UCSD-AML1 (cell line): ENCODE data around the gene OPCML.

ENCODE experiments used
- DNase-seq: peaks from one replicate; lab custom pipeline; 2025; ENCODE audit not compliant: unreplicated experiment; lab: John Stamatoyannopoulos, UW

OPCML gene

GRCh38 chr11:132908414-132908810, 623.9 kb downstream of the OPCML start:
- DNase-seq: no peak

GRCh38 chr11:132907651-132908413, 624.5 kb downstream of the OPCML start:
- no peak for DNase-seq

GRCh38 chr11:132904607-132905006, 627.7 kb downstream of the OPCML start:
- DNase-seq: no peak

- DNase-seq: no peak
These were observed 628.2 kb downstream of the OPCML start for GRCh38 chr11:132904091-132904490.

GRCh38 chr11:132901638-132902471, 630.4 kb downstream of the OPCML start:
- DNase-seq: no peak

GRCh38 chr11:132898676-132899075, 633.6 kb downstream of the OPCML start:
- no peak for DNase-seq

- no peak for DNase-seq
These were observed 634.3 kb downstream of the OPCML start for GRCh38 chr11:132898021-132898420.

- no peak for DNase-seq
These were observed 637.0 kb downstream of the OPCML start for GRCh38 chr11:132895340-132895739.

GRCh38 chr11:132894606-132895005, 637.7 kb downstream of the OPCML start:
- DNase-seq: no peak

GRCh38 chr11:132892876-132893275, 639.4 kb downstream of the OPCML start:
- no peak for DNase-seq

GRCh38 chr11:132888226-132888625, 644.1 kb downstream of the OPCML start:
- DNase-seq: no peak

- DNase-seq: no peak
These were observed 646.0 kb downstream of the OPCML start for GRCh38 chr11:132886335-132886734.

- no peak for DNase-seq
These were observed 649.1 kb downstream of the OPCML start for GRCh38 chr11:132883241-132883640.

- no peak for DNase-seq
These were observed 650.7 kb downstream of the OPCML start for GRCh38 chr11:132881622-132882021.

- DNase-seq: no peak
These were observed 654.2 kb downstream of the OPCML start for GRCh38 chr11:132878111-132878510.

GRCh38 chr11:132876705-132877104, 655.6 kb downstream of the OPCML start:
- DNase-seq: no peak

GRCh38 chr11:132876239-132876638, 656.1 kb downstream of the OPCML start:
- no peak for DNase-seq

GRCh38 chr11:132874638-132875037, 657.7 kb downstream of the OPCML start:
- no peak for DNase-seq

- DNase-seq: no peak
These were observed 658.5 kb downstream of the OPCML start for GRCh38 chr11:132873841-132874240.

- DNase-seq: no peak
These were observed 660.1 kb downstream of the OPCML start for GRCh38 chr11:132872211-132872610.

GRCh38 chr11:132866783-132867545, 665.3 kb downstream of the OPCML start:
- DNase-seq: no peak

GRCh38 chr11:132865623-132866022, 666.7 kb downstream of the OPCML start:
- no peak for DNase-seq
